Mucosa of gallbladder (tissue), 1 donor: Measurements from ENCODE around the gene SLC38A7. TPM values are rescaled to one million over a fixed set of nuclear protein-coding genes. Genes with fewer than 3 reads are reported as not detected.
"Not testable (repeated sequence)": the region's sequence is repeated elsewhere in the genome, so short reads cannot be mapped to it uniquely, and the experiment has no call there.

Experiments
- DNase-seq: peaks from one replicate; pipeline ENCODE4 v3.0.0-alpha.2; 2020; ENCODE audit warnings: low spot score
- total RNA-seq: library from RNA; stranded (reverse); gene quantifications from one replicate; pipeline ENCODE4 v1.2.1, GENCODE V29; 2021
- donor health status: DM: no; HTN: no; CAD: no.

SLC38A7 gene, protein sequence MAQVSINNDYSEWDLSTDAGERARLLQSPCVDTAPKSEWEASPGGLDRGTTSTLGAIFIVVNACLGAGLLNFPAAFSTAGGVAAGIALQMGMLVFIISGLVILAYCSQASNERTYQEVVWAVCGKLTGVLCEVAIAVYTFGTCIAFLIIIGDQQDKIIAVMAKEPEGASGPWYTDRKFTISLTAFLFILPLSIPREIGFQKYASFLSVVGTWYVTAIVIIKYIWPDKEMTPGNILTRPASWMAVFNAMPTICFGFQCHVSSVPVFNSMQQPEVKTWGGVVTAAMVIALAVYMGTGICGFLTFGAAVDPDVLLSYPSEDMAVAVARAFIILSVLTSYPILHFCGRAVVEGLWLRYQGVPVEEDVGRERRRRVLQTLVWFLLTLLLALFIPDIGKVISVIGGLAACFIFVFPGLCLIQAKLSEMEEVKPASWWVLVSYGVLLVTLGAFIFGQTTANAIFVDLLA
- total RNA-seq: 19.7 TPM

DNA sequence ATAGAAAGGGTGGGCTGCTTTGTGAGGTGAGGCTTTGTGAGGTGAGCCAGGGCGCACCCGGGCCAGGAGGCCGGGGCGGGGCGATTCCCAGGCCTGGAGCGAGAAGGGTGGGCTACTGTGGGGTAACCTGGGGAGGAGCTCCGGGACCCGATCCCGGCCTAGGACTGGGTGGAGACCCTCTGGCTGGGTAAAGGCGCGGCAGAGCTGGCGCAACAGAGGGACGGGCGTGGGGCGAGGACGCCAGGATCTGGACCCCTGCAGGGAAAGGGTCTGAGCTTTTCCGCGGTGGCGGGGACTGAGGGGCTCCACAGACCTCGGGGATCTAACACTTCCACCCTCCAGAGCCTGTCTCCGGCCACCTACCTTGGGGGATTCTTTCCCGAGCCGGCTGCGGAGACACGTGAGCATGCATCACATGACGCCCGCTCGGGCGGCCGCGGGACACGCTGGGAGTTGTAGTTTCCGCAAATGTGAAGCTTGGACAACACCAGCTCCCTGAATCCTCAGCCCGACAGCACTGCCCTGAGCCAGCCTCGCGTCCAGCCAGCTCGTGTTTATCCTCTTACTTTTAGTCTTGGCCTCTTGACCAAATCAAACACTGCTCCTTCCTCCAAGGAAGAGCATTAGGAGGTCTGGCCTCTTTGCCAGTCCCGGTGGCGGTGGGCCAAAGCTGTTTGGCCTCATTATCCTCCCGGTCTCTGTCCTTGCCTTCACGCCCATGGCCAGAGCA, at the start of gene SLC38A7:
Gene SLC38A7 (minus strand): TSS at position 417 of the 730 bp plus-strand sequence. CDS start 4,644 bp downstream, outside the sequence.
- peak; percentile 88 for DNase-seq

DNA sequence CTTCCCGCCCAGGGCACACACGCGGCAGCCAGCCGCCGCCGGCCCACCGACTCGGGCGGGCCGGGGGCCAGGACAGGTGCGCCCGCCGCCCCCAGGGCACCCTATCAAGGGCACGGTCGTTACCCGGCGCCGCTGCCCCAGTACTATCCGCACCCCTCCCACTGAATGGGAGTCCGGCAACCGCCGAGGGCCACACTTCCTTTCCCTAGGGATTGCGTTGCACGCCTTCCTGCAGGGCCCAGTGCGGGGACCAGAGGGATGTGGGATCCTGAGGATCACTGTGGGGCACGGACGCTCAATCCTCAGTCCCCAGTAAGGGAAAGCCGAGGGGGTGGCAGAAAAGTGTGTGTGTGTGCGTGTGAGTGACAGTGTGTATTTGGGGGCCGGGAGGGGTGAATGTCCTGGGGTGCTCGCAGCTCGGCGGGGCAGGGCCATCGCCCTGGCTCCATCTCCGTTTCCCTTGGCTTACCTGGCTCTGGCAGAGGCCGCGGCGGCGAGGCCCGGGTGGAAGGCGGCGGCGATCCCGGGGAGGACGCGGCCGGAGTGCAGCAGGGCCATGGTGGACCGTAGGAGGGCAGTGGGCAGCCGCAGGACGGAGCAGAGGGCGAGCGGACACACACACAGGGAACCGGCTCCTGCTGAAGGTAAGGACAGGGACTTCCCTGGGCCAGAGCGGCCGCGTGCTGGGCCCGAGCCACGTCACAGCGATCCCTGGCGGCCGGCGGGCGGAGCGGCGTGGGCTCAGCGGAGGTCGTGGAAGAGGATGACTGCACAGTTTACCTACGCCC, 49.3 kb upstream of the SLC38A7 start, which contains the start of gene GOT2:
Gene GOT2 (minus strand): TSS at position 646 of the 788 bp plus-strand sequence. CDS start 88 bp downstream, at position 558.
- DNase-seq: peak; percentile 81

DNA sequence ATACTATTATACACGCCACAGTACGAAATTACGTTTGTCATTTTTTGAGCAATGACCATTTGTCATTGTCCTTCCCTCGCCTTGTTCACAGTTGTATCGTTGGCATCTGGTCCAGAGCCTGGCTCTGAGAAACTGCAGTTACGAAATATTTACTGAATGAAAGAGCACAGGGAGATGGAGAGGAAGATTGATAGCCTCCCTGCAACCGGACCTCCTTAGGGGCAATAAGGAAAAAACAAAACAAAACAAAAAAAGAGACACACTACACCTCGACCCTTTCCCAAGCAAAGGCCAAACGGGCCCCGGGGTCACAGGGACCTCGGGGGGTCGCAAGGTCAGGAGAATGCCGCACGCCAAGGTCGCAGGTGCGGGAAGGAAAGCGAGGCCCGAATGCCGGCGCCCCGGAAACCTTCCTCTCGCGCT, 48.7 kb upstream of the SLC38A7 start:
- DNase-seq: no peak

DNA sequence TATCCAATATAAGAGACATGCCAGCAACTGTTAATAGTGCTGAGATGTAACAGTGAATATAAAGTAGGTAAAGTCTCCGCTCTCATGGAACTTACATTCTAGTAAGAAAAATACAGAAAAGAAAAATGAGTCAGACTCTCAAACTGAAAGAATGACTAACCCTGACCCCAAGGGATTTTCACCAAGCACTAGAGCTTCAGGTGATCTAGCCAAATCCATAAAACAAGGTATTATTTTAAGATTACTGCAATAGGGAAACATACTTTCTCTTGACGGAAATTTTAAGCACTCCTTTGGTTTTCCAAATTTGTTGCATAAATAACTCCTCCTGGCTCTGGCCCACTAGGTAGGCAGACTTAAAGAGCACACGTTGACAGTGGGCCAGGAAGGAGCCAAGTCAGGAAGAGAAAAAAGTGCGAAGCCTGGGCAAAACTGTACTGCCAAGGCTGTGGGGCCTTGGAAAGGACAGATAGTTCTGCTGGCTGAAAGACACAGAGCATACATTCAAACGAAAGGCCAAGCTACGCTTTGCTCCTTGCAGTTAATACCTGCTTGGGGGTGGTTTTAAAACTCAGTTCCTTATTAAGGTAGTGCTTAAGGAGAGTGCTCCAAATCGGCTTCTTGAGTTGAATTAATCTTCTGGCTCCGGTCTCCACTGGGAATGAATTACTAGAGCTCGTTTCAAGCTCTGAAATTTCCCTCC, 48.1 kb upstream of the SLC38A7 start:
- DNase-seq: no peak

- DNase-seq: no peak
Measured at GRCh38 chr16:58730724-58731370, 46.3 kb upstream of the SLC38A7 start.

GRCh38 chr16:58727796-58728568, 43.4 kb upstream of the SLC38A7 start:
- DNase-seq: no peak

DNA sequence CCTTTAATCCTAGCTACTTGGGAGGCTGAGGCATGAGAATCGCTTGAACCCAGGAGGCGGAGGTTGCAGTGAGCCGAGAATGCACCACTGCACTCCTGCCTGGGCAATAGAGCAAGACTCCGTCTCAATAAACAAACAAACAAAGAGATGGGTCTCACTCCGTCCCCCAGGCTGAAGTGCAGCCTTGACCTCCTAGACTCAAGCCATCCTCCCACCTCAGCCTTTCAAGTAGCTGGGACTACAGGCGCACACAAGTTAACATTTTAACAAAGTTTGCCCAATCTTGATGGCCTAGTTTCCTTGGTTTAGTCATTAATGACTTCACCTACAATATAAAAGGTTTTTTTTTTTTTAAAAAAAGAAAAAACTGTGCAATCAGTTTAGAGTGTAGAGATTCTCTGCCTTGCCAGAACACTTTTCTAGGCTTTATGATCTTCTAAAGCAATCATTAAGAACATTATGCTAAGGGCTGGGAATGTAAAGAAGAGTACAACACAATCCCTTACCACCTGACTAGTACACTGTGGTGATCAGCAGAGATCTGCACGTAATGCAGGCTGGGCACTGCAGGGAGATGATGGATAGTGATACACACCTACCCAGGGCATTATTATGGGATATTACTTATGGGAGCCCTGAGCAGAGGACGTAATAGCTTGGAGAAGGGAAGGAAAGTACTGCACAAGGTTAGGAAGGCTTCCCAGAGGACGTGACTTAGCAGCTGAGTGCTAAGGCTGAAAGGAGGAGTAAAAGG, 42.6 kb upstream of the SLC38A7 start:
- DNase-seq: no peak

DNA sequence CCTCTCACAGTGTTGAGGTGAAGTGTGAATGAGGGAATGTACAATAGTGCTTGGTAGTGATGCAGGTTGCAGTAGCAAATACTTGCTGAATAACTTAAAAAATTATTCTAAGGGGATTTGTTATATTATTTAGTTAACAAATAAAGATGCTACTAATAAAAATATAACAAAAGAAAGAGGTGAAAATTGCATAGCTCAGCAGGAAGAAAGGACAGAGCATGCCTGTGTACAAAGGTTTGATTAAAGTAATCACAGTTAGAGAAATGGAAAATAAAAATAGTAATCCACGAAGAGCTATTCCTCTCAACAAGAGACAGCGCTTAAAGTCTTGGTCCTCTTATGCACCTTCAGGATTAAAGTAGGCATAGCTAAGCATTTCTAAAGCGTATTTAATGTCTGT, 38.5 kb upstream of the SLC38A7 start:
- DNase-seq: no peak

DNA sequence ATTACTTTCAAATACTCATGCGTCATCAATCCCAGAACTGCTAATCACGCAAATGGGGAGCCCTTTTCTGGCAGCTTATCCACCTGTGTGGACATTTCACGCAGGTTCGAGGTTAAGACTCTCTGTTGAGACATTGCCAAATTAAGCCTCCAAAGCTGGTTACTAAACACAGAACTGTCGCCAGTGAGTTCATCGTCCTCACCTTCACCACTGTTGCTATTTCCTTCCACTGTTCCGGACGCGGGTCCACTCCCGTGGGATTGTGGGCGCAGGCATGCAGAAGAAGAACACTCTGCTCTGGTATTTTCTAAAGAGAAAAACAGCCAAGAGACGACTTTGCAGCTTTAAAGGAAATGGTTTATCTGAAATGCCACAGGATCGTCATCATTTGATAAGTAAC, 33.4 kb upstream of the SLC38A7 start:
- no peak for DNase-seq

DNA sequence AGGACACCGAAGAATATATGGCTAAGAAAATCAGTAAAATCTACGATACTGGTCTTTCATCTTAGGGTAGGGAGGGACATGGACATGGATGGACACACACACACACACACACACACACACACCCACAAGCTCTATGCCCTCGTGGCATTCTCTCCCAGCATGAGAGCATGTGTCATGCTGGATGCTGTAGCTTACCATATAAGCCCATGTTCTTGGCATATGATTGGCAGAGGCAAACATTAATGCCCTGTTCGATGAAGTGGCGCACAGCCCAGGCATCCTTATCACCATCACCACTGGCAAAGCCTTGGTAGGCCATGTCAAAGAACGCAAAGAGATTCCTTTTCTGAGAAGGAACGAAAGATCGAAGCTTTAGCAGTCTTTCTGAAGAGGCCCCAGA, 31.9 kb upstream of the SLC38A7 start:
- no peak for DNase-seq

GRCh38 chr16:58713742-58714141, 29.2 kb upstream of the SLC38A7 start:
- DNase-seq: no peak

- DNase-seq: no peak
Measured at GRCh38 chr16:58709333-58709732, 24.8 kb upstream of the SLC38A7 start.

DNA sequence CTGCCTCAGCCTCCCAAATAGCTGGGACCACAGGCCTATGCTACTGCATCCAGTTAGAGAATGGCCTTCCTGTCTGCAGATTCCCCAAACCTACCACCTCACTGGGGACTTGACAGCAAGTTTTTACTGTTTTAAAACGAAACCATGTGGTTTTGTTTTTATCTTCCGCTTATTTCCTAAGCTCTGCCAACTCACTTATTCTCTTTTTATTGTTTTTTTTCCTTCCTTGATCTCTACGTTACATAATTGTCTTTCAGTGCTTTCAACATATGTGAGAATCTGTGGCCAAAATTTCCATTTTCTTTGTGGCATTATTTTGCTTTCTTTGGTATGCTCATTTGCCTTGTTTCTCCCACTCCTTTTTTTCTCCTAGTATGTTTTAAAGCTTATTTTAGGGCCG, 14.6 kb upstream of the SLC38A7 start:
- DNase-seq: no peak

GRCh38 chr16:58695368-58695767, 10.8 kb upstream of the SLC38A7 start:
- no peak for DNase-seq

- no peak for DNase-seq
Measured at GRCh38 chr16:58692450-58692849, 7.9 kb upstream of the SLC38A7 start.

GRCh38 chr16:58686985-58687706, 2.6 kb upstream of the SLC38A7 start:
- not testable (repeated sequence) for DNase-seq

DNA sequence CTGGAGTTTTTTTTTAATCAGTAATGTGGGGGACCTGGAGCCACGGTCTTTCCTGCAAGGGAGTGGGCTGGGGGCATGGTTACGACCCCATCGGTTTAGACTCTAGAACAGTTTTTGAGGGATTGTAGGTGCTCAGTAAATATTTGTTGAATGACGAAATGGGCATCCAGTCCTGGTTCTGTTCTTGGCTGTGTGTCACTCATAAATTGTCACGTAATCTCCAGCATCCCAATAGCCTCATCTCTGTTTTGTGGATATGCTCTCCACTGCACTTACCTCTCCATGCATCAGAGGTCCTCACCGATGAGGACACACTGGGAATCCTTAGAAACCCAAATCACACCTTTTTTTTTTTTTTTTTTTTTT, 497 bp upstream of the SLC38A7 start:
- no peak for DNase-seq

- no peak for DNase-seq
Measured at GRCh38 chr16:58684001-58684353, 593 bp downstream of the SLC38A7 start.

DNA sequence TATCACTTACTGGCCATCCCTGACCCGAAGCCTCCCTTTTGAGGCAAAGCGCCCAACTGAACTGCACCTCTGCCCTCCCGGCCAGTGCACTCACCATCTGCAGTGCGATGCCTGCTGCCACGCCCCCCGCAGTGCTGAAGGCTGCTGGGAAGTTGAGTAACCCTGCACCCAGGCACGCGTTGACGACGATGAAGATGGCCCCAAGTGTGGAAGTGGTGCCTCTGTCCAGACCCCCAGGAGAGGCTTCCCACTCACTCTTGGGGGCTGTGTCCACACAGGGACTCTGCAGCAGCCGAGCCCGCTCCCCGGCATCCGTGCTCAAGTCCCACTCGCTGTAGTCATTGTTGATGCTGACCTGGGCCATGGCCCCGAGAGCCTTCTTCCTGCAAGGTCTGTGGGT, 4.8 kb downstream of the SLC38A7 start:
- no peak for DNase-seq
